HG03159 (cell line): Measurements from ENCODE around the gene TCAF1.
"Not testable (repeated sequence)": the region's sequence is repeated elsewhere in the genome, so short reads cannot be mapped to it uniquely, and the experiment has no call there.

ENCODE experiments used
- ATAC-seq: cut with Tn5 transposase; IDR thresholded peaks from one replicate; pipeline ENCODE4 v1.9.1; 2021; ENCODE audit warnings: mild to moderate bottlenecking, moderate library complexity; ENCODE audit not compliant: unreplicated experiment

Gene TCAF1

GRCh38 chr7:143873242-143873641 lies 28.7 kb downstream of the TCAF1 start:
- not testable (repeated sequence) for ATAC-seq

GRCh38 chr7:143871534-143871933 lies 30.4 kb downstream of the TCAF1 start:
- not testable (repeated sequence) for ATAC-seq

DNA sequence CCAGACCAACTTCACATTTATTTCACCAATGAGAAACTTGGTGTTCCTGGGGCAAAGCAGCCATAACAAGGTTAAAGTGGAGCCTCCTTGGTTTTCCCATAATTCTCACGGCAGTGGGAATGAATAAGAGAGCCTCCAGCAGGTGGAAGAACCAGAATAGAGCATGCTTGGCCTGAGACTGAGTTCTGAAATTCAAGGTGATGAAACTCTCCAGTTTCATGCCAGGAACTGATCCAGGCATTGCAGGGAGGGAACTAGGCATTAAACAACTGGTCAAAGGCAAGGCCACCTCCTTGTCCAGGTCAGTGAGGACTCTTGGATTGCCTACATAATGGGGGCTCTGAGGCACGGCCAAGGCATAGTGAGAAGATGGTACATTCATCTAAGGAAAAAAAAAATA lies 44.0 kb downstream of the TCAF1 start:
- ATAC-seq = not testable (repeated sequence)

DNA sequence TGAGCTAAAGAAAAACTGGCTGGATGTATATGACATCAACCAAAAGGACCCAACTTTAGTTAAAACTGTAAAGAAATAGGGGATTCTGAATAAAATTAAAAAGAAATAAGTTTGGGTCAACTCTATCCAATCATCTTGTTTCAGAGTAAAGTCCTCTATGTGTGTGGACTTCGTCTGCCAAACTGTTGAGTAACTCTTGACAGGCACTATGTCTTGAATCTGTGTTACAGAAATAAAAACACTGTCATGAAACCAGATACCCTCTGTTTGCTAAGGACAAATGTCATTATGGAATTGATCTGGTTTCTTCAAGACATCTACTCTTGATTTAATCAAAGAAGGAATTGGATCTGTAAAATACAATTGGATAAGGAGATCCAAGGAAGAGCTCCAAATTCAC lies 46.5 kb downstream of the TCAF1 start:
- not testable (repeated sequence) for ATAC-seq

GRCh38 chr7:143850682-143851081 lies 51.3 kb downstream of the TCAF1 start:
- ATAC-seq = no peak

- ATAC-seq = no peak
Observed at GRCh38 chr7:143849785-143850479, 52.0 kb downstream of the TCAF1 start.

DNA sequence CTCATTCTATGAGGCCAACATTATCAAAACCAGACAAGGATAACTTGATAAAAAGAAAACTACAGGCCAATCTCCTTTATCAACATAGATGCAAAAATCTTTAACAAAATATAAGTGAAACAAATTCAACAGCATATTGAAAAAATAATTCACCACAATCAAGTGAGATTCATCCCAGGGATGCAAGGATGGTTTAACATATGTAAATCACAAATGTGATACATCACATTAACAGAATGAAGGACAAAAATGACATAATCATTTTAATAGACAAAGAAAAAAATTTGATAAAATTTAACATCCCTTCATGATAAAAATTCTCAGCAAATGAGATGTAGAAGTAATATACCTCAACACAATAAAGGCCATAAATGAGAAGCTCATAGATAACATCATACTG lies 53.8 kb downstream of the TCAF1 start:
- no peak for ATAC-seq

DNA sequence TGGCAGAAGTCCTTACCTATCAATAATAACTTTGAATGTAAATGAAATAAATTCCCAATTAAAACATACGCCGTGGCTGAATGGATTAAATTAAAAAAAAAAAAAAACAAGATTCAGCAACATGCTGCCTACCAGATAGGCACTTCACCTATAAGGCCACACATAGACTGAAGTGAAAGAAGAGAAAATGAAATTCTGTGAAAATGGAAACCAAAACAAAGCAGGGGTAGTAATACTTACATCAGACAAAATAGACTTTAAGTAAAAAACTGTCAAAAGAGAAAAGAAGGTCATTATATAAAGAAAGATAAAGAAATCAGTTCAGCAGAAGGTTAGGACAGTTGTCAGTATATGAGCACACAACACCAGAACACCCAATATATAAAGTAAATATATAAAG lies 55.3 kb downstream of the TCAF1 start:
- no peak for ATAC-seq

- ATAC-seq = not testable (repeated sequence)
Observed at GRCh38 chr7:143841696-143842095, 60.3 kb downstream of the TCAF1 start.

DNA sequence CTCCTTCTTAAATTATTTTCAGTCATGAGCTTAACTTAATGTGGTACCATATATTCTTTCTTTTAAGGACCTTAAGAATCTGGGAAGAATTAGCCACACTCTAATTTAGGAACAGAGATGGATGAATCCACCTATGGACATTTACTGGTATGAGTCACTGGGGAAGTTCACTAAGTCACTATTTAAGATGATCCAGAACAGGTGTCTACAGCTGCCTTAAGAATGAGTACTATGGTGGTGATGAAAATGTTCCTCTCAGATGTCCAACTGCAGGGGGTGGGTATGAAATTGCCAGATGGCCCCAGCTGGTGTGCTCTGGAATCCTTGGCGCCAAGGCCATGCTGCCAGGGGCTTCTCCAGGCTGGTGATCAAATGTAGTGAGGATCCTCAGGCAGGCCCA lies 61.9 kb downstream of the TCAF1 start:
- not testable (repeated sequence) for ATAC-seq

DNA sequence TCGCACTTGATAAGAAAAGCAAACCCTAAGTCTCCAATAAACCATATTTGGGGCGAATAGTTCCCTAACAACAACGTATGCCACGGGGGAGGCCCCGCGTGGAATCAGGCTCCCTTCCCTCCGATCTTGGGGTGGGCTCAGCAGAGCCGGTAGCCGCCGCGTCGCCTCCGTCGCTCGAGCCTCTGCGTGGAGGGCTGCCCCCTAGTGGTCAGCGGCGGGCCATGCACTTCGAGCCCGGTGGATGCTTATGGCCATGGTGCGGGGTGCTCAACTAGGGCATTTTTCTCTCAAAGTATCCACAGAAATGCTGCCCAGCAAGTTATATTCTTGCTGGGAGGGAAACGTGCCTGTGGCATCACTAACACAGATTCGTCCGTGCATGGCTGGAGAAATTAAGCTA lies 64.8 kb downstream of the TCAF1 start:
- ATAC-seq = peak; percentile 68

- peak; percentile 85 for ATAC-seq
Observed at GRCh38 chr7:143836622-143837021, 65.4 kb downstream of the TCAF1 start.

GRCh38 chr7:143836088-143836487 lies 65.9 kb downstream of the TCAF1 start:
- peak; percentile 31 for ATAC-seq

DNA sequence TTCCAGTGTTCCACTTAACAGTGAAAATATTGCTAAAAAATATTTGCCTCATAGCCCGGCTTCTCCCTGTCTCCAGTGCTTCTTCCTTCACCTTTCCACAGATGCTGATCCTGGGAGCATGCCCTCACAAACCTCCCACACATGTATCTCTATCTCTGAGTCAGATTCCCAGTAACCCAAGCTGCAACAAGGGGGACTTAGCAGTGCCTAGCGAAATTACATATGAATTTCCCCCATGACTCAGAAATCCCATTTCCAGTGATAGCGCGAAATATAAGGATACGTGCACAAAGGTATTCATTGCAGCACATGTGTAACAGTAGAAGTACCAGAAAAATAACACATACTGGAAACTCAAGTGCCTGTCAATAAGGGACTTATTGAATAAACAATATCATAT lies 75.4 kb downstream of the TCAF1 start:
- ATAC-seq = not testable (repeated sequence)

DNA sequence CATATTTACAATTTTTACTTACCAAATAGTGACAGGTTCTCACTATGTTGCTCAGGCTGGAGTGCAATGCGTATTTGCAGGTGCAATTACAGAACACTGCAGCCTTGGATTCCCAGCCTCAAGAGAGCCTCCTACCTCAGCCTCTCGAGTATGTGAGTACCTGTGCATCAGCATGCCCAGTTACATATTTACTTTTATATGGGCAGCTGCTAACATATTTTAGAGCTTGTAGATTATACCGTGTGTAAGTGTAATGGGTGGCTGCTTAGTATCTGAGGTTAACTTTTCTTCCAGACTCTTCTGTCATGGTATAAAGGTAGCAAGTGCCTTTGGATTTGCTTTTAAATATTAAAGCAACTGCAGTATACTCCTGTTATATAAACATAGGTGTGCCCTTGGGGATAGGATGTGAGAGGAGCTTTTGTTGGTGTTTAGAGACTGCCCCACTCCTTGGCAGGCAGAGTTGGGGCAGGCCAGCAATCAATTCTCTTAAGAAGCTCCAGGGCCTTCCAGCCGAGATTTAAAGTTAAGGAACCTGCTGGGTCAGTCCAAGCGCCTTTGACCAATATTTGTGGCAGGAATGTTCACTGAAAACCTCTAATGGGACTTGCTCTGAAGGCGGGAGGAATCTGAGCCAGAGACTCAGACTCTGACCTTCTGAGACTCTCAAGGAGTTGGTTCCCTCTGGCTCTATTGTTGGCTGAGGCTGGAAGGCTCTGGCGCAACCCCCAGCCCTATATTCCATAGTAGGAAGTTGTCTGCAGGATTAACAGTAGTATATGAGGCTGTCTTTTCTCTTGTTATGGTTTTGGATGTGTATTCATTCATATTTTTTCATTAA lies 77.5 kb downstream of the TCAF1 start:
- not testable (repeated sequence) for ATAC-seq

- ATAC-seq = not testable (repeated sequence)
Observed at GRCh38 chr7:143823634-143824294, 78.2 kb downstream of the TCAF1 start.

DNA sequence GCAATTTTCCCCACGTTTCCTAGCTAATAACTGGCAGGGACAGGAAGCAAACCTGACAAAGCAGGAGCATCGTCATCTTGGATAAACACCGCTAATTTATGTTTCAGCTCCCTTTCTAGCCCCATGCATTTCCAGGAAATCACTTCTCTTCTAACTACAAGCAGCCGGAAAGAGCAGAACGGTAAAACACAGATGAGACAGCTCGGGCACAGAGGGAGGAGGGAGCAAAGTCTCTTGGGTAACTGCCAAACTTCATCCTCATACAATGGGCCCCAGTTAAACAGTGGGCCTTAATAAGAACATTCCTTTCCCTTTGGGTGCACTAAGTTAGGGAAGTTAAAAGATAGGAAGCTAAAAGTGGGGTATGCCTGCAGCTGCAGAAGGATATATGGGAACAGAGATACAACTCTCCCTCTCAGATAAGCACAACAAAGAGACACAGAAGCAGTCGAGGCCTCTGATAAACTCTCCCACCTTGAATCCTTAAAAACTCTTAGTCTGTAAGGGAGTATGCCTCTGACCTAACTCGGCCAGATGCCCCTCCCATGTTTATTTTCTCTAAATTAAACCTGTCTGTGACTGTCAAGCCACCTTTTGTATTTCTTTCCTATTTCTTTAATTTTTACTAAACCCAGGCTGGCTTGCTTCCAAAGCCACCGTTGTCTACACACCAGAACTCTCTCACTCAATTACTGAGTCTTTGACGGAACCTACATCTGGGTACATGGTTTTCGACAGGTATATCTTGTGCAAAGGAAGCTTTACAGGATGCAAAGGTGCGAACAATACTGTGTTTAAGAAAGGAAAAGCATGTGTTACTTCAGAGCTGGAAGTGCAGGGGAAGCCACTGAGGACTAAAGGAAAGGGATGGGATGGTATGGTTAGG lies 80.3 kb downstream of the TCAF1 start:
- not testable (repeated sequence) for ATAC-seq

DNA sequence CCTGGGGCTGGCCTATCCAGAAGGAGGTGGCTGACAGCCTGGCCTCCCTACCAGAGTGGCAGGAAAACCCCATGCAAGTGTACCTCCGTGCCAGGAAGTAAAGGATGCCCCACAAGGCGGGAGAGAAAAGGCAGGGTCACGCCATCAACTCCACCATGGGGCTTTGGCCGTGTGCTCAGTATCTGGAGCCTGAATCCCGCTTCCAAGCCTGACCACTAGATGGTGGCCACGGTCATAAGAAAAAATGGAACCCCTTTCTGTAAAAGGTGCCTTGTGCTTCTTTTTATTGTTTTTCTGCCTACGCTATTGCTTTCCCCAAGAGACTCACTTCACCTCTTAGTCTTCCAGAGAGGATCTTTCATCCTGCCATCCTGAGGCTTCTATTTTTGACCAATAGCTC lies 84.1 kb downstream of the TCAF1 start:
- peak; percentile 87 for ATAC-seq

GRCh38 chr7:143816471-143817133 lies 85.4 kb downstream of the TCAF1 start:
- not testable (repeated sequence) for ATAC-seq

DNA sequence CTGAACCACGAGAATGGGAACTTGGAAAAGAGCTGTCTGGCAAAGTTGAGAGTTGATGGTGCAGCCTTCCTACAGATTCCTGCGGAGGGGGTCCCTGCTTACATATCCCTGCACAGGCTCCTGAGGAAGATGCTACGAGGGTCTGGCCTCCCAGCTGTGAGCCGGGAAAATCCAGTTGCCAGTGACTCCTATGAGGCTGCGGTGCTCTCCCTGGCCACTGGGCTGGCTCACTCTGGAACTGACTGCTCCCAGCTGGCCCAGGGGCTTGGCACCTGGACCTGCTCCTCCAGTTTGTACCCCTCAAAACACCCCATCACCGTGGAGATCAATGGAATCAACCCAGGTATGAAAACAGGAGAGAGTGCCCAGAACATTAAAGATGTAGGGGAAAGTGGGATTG lies 91.3 kb downstream of the TCAF1 start:
- ATAC-seq = not testable (repeated sequence)
